GM21367 (cell line): Measurements from ENCODE around the gene JPH2.

Experiments
- ATAC-seq: cut with Tn5 transposase; IDR thresholded peaks from one replicate; pipeline ENCODE4 v1.9.1; 2021; ENCODE audit not compliant: unreplicated experiment

The JPH2 gene

GRCh38 chr20:44187772-44188709, 1.1 kb upstream of the JPH2 start:
- ATAC-seq, result no peak

DNA sequence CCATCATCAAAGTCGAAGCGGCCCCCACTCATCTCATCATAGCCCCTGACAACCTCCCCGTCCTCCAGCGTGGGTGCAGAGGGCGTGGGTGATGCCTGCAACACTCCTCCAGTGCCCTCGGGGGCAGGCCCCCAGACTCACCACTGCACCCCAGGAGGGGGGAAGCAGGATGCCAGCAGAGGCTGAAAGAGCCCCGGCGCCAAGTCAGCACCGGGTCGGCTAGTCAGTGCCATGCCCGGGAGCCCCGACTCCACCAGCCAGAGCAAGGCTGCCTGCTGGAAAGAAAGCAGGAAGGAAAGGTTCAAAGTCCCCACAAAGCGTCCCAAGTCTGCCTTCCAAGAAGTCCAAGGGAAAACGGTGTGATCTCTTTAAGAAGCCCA, 324 bp downstream of the JPH2 start:
- no peak for ATAC-seq

DNA sequence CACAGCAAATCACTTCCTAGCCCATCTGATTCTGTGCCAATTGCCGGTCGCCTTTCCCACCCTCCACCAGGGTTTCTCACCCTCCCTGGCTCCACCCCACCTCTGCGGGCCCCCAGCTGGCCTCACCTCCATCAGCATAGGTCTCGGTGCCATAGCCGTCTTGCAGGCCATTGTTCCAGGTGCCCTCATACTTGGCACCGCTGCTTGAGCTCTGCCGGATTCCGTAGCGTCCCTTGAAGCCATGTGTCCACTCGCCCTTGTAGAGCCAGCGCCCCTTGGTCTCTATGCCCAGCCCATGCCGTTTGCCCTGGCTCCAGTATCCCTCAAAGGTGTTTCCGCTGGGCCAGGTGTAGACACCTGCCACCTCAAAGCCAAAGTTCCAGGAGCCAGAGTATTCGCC, 787 bp downstream of the JPH2 start:
- no peak for ATAC-seq

- no peak for ATAC-seq
These were observed 1.4 kb downstream of the JPH2 start for GRCh38 chr20:44185574-44185973.

DNA sequence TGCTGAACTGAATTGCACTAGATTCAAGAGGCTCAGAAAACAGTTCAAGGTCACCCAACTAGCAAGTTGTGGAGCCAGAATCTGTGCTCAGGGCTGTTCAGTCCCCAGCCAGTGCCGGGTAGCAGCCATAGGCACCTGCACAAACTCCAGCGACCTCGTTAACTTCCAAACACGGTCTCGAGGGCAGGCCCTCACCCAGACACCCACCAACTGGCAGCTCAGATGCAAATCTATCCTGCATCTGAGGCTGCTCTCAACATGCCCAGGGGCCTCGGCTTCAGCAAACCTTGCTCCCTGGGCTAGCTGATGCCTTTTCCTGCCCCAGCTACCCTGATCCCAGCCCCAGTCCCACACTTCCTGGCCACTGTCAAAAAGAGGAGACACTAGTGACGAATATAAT, 3.7 kb downstream of the JPH2 start:
- ATAC-seq, result no peak

DNA sequence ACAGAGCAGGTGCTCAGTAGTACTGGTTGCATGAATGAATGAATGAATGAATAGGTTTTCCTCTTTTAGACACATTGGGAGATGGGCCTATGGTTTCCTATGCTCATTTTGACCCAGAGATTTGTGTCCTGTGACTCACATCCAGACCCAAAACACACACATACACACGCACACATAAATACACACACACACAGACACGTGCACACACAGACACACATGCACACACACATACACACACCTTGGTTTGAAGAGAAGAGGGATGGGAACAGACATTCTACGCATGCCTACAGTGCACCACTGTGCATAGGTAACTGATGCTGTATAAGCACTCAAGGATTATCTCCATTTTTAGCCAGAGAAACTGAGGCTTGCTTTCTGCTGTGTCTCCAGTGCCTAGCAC, 4.1 kb downstream of the JPH2 start:
- ATAC-seq, result no peak

DNA sequence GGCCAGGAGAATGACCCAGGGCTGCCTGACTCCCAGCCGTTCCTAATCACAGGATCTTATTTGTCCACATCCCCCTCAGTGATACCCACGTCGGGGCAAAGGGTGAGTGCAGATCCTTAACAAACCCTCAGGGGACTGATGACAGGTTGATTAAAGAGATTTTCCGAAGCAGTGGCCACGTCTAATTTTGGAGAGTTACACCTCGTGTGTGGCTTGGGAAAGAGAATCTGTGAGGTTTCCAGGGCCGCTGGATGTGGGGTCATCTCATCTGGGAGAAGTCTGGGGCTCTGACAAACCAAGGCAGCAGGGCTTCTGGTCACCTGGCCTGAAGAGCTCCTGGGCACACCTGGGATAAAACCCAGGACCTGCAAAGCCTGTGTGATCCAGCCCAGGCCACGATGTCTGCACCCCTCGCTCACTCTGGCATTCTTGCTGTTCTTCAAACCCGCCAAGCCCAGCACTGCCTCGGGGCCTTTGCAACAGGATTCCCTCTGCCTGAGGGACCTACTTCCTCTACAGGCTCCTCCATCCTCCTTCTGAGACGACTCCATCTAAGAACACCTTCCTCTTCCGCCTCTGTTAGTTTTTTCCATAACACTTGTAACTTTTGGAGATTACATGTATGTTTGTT, 4.7 kb downstream of the JPH2 start:
- no peak for ATAC-seq

GRCh38 chr20:44181611-44182010, 5.4 kb downstream of the JPH2 start:
- ATAC-seq, result no peak

GRCh38 chr20:44180814-44181213, 6.2 kb downstream of the JPH2 start:
- no peak for ATAC-seq

- no peak for ATAC-seq
These were observed 10.0 kb downstream of the JPH2 start for GRCh38 chr20:44176833-44177534.

DNA sequence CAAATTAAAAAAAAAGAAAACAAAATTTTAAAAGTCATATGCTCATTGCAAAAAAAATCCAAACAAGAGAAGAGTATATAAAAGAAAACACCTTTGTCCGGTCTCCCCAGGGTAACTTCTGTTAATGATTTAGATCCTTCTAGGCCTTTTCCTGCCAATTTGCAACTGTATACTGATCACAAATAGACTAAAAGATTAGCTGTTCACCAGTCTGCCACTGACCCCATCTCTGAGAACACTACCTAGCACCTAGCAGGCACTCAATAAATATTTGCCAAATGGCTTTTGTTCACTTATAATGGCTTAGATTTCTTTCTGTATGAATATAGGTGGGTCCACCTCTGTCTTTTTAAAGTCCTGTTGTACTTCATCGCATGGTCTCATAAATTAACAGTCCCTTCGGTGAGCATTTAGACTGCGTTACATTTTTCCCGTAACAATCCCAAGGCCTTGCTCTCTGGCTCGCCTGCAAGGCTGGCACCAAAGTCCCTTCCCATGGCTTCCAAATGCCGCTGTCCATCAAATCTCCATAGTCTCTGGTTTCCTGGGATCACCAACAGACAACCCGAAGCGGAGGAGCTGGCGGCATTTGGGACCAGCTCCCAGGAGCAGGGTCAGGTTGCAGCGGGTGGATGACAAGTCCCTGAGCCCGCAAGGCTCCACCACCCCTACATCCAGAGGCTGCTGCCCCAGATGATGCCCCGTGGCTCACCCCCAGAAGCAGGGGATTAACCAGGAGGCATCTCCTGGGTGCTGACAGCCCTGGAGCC, 11.8 kb downstream of the JPH2 start:
- no peak for ATAC-seq

DNA sequence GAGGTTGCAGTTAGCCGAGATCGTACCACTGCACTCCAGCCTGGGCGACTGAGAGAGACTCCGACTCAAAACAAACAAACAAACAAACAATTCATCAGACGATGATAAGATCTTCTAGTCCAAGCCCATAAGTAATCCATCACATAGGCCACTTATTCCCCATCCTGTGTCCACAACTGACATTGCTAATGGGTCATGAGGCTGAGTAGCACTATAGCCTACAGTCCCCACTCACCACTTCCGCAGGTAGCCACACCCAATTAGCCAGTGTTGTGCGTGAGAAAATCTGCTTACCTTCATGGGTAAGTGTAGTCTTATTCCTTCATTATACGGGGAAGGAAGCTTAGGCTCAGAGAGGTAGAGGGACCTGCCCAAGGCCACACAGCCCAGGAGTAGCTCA, 13.1 kb downstream of the JPH2 start:
- no peak for ATAC-seq

DNA sequence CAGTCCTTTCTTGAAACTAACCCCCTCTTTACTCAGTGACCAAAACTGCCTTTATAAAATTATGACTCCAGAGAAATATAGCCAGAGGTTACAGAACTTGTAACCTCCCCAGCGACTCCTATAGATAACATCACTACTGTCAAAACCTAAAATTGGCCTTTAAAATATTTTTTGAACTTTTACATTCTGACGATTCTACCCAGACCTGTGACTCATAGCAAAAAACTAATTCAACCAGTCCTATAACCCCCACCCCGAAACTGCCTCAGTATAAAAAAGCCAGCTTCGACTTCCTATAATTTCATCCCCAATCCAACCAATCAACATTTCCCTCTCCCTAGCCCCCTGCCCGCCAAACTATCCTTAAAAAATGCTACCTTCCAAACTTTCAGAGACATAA, 13.9 kb downstream of the JPH2 start:
- ATAC-seq, result no peak

DNA sequence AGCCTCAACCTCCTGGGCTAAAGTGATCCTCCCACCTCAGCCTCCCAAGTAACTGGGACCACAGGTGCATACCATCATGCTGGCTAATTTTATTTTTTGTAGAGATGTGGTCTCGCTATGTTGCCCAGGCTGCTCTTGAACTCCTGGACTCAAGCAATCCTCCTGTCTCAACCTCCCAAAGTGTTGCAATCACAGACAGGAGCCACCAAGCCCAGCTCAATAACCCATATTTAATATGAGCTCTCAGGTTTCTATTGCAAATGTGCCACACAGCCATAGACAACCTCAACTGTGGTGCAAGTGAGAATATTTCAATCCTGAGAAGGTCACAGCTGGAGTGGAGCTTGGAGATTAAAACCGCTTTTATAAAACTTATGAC, 14.4 kb downstream of the JPH2 start:
- ATAC-seq, result no peak

- ATAC-seq, result no peak
These were observed 15.0 kb downstream of the JPH2 start for GRCh38 chr20:44171775-44172571.

GRCh38 chr20:44170816-44171410, 16.1 kb downstream of the JPH2 start:
- ATAC-seq, result no peak

DNA sequence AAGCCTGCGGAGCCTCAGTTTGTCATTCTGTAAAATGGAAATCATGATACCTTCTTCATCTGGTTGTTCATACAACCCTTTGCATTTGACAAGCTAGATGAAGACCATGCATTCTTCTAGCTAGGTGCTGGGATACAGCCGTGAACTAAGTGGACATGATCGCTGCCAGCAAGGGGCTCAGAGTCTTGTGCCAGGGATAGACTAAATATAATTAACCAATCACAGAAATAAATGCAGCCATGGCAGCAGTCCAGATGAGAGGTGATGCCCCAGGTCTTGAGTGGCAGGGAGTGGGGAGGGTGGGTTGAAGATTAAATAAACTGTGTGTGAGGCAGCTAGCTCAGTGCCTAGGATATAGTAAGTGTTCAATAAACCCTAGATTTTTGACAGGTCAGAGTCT, 19.3 kb downstream of the JPH2 start:
- no peak for ATAC-seq

GRCh38 chr20:44166477-44166876, 20.5 kb downstream of the JPH2 start:
- no peak for ATAC-seq

GRCh38 chr20:44166008-44166407, 21.0 kb downstream of the JPH2 start:
- ATAC-seq, result no peak

DNA sequence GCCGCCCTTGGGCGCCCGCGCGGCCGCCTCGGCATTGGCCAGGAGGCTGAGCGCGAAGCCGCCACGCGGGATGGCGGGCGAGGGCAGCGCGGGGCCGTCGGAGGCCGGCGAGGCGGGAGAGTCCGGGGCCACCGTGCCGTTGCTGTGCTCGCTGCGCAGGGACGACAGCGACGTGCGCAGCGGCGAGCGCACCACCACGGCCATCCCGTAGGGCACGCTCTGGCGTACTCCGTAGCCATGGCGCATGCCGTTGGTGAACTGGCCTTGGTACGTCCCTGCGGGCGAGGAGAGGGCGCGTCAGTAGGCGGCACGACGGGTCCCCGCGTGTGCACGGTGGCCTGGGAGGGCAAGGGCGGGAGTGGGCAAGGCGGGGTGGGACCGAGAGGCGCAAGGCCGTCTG, 26.9 kb downstream of the JPH2 start:
- ATAC-seq, result no peak
